ENCODE results near the gene CNOT2. TPM values are rescaled to one million over a fixed set of nuclear protein-coding genes. Genes with fewer than 3 reads are reported as not detected.

CNOT2 gene
- total and polyA plus RNA-seq, 4 donors, result 17.5 to 93.4 (median 49.0) TPM

- Histone ChIP-seq H3K9me3 (ENCODE audit: control insufficient read depth in 4 of 4, low read length in 3 of 4) (no peaks in the 10 kb centered on the region), H3K27ac (ENCODE audit: low read depth in 1 of 2, low read length in 2 of 2) (no peak overlapping the region), H3K4me3 (ENCODE audit: low read depth in 1 of 3, low read length in 3 of 3) (no peak overlapping the region), H3K9ac (ENCODE audit: low read depth in 1 of 2, low read length in 2 of 2) (no peak overlapping the region), H3K27me3 (ENCODE audit: control insufficient read depth in 4 of 4, insufficient read depth in 4 of 4, low read length in 3 of 4) (peaks cover 0 to 2% (median 0%) of the 10 kb centered on the region in 4 donors), H3K36me3 (ENCODE audit: control insufficient read depth in 4 of 4, insufficient read depth in 3 of 4, low read depth in 1 of 4, low read length in 3 of 4) (no peaks in the 10 kb centered on the region), H3K4me1 (ENCODE audit: control insufficient read depth in 4 of 4, insufficient read depth in 4 of 4, low read length in 3 of 4) (no peaks in the 10 kb centered on the region)
- no peak for TF ChIP-seq HNF4A (conservative IDR thresholded peaks at IDR 0.05)
- no peak for TF ChIP-seq GABPA (IDR thresholded peaks at IDR 0.05 in 1 of 2, conservative IDR thresholded peaks at IDR 0.05 in 1 of 2)
- TF ChIP-seq ATF3 (IDR thresholded peaks at IDR 0.05), result no peak
- TF ChIP-seq RXRA (IDR thresholded peaks at IDR 0.05), result no peak
- TF ChIP-seq HNF4G (IDR thresholded peaks at IDR 0.05), result no peak
- TF ChIP-seq YY1 (IDR thresholded peaks at IDR 0.05), result no peak
- no peak for TF ChIP-seq EGR1 (IDR thresholded peaks at IDR 0.05; ENCODE audit: low read depth in 2 of 2)
- TF ChIP-seq REST (IDR thresholded peaks at IDR 0.05), result no peak
- no peak for TF ChIP-seq SP1 (IDR thresholded peaks at IDR 0.05)
- TF ChIP-seq RAD21 (IDR thresholded peaks at IDR 0.05), result no peak
- no peak for TF ChIP-seq FOXA1 (IDR thresholded peaks at IDR 0.05)
- no peak for TF ChIP-seq JUND (IDR thresholded peaks at IDR 0.05)
- TF ChIP-seq ZBTB33 (IDR thresholded peaks at IDR 0.05), result no peak
- no peak for TF ChIP-seq MAX (IDR thresholded peaks at IDR 0.05)
- no peak for TF ChIP-seq TAF1 (conservative IDR thresholded peaks at IDR 0.05)
- no peak for TF ChIP-seq CTCF (IDR thresholded peaks at IDR 0.05; ENCODE audit: low read depth, low read length, missing input control)
- TF ChIP-seq FOXA2 (IDR thresholded peaks at IDR 0.05), result no peak
- 85% methylated on average over 1 of the region's 1 CpG for WGBS
- no peak for DNase-seq (ENCODE audit: low spot score)
Measured at GRCh38 chr12:70402597-70402996, 159.4 kb downstream of the CNOT2 start.

GRCh38 chr12:70403826-70404225 is 160.6 kb downstream of the CNOT2 start:
- no peak for DNase-seq (ENCODE audit: low spot score)
- Histone ChIP-seq H3K36me3 (ENCODE audit: control insufficient read depth in 4 of 4, insufficient read depth in 3 of 4, low read depth in 1 of 4, low read length in 3 of 4) (no peaks in the 10 kb centered on the region), H3K9ac (ENCODE audit: low read depth in 1 of 2, low read length in 2 of 2) (no peak overlapping the region), H3K27ac (ENCODE audit: low read depth in 1 of 2, low read length in 2 of 2) (no peak overlapping the region), H3K4me1 (ENCODE audit: control insufficient read depth in 4 of 4, insufficient read depth in 4 of 4, low read length in 3 of 4) (no peaks in the 10 kb centered on the region), H3K4me3 (ENCODE audit: low read depth in 1 of 3, low read length in 3 of 3) (no peak overlapping the region), H3K27me3 (ENCODE audit: control insufficient read depth in 4 of 4, insufficient read depth in 4 of 4, low read length in 3 of 4) (peaks cover 0 to 2% (median 0%) of the 10 kb centered on the region in 4 donors), H3K9me3 (ENCODE audit: control insufficient read depth in 4 of 4, low read length in 3 of 4) (no peaks in the 10 kb centered on the region)
- TF ChIP-seq FOXA1 (IDR thresholded peaks at IDR 0.05), result no peak
- no peak for TF ChIP-seq ATF3 (IDR thresholded peaks at IDR 0.05)
- TF ChIP-seq NR2F2 (IDR thresholded peaks at IDR 0.05), result no peak
- no peak for TF ChIP-seq HNF4A (conservative IDR thresholded peaks at IDR 0.05)
- TF ChIP-seq HNF4G (IDR thresholded peaks at IDR 0.05), result no peak
- no peak for TF ChIP-seq FOXA2 (IDR thresholded peaks at IDR 0.05)
- TF ChIP-seq MAX (IDR thresholded peaks at IDR 0.05), result no peak
- TF ChIP-seq SP1 (IDR thresholded peaks at IDR 0.05), result no peak
- TF ChIP-seq YY1 (IDR thresholded peaks at IDR 0.05), result no peak
- TF ChIP-seq JUND (IDR thresholded peaks at IDR 0.05), result no peak
- TF ChIP-seq CTCF (IDR thresholded peaks at IDR 0.05; ENCODE audit: low read depth, low read length, missing input control), result no peak
- TF ChIP-seq EGR1 (IDR thresholded peaks at IDR 0.05; ENCODE audit: low read depth in 2 of 2), result no peak
- TF ChIP-seq GABPA (IDR thresholded peaks at IDR 0.05 in 1 of 2, conservative IDR thresholded peaks at IDR 0.05 in 1 of 2), result no peak
- no peak for TF ChIP-seq RXRA (IDR thresholded peaks at IDR 0.05)

Data from liver (tissue), 9 donors.